GM12872 (cell line): ENCODE data around the gene ZNF836.

Experiments
- CTCF ChIP-seq: IDR thresholded peaks from 3 replicates; pipeline ENCODE4 v1.5.1; 2011; ENCODE audit warnings: low read depth, mild to moderate bottlenecking, low read length, moderate library complexity; ENCODE audit not compliant: insufficient read depth

ZNF836 gene

GRCh38 chr19:52211926-52212571 is 40.6 kb upstream of the ZNF836 start:
- no peak for TF ChIP-seq CTCF

DNA sequence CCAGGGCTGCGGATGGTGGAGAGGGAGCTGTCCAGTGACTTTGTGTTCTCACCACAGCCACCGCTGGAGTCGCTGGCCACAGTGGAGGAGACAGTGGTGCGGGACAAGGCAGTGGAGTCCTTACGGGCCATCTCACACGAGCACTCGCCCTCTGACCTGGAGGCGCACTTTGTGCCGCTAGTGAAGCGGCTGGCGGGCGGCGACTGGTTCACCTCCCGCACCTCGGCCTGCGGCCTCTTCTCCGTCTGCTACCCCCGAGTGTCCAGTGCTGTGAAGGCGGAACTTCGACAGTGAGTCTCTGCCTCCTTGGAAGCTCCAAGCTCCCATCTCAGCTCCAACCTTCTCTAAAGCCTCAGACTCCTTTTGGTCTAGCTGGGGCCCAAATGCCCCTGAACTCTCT is 39.8 kb upstream of the ZNF836 start:
- TF ChIP-seq CTCF: no peak

GRCh38 chr19:52206481-52206880 is 35.1 kb upstream of the ZNF836 start:
- no peak for TF ChIP-seq CTCF

- TF ChIP-seq CTCF: no peak
These were observed 28.6 kb upstream of the ZNF836 start for GRCh38 chr19:52200044-52200443.

DNA sequence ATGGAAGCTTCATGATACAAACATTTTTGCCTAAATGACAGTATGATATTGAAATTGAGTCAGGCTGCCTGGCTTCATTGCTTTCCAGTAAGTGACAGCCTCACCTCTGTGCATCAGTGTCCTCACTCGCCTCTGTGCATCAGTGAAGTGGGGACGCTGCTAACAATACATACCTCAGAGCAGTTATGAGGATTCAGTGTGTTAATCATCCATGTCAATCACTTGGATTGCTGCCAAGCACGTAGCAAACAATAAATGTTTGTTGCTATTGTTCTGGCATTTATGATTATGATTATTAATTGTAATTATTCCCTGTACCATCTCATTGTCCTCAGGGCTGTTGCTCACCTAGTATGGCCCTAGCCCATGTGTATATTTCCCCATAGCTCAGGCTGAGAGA is 27.3 kb upstream of the ZNF836 start:
- no peak for TF ChIP-seq CTCF

DNA sequence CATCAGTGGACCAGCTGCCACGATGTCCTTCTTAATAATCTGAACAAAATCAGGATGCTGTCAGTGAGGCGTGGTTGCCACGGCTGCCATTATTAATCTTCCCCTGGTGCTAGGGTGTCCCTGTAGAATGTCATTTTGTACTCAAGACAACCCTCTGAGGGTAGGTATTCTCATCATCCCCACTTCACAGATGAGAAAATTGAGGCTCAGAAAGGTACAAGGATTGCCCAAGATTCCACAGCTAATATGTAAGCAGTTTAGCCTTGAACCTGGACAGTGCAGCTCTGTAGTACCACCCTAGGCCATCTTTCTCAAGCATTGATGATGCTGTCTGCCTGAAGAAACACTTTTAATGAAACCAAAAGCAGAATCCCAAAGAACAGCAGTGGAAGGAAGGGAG is 26.5 kb upstream of the ZNF836 start:
- no peak for TF ChIP-seq CTCF

GRCh38 chr19:52196256-52196967 is 25.0 kb upstream of the ZNF836 start:
- TF ChIP-seq CTCF: no peak
